Cortex of kidney (tissue), 1 donor: ENCODE data around the gene IQCH.

Experiments used
- DNase-seq: peaks from one replicate; lab custom pipeline; 2025; lab: John Stamatoyannopoulos, UW

IQCH gene

GRCh38 chr15:67501177-67501835, 246.7 kb downstream of the IQCH start:
- DNase-seq: no peak

- no peak for DNase-seq
Measured at GRCh38 chr15:67501836-67502461, 247.4 kb downstream of the IQCH start.

- DNase-seq: no peak
Measured at GRCh38 chr15:67504056-67504455, 249.5 kb downstream of the IQCH start.

- no peak for DNase-seq
Measured at GRCh38 chr15:67504796-67505195, 250.2 kb downstream of the IQCH start.

- no peak for DNase-seq
Measured at GRCh38 chr15:67505675-67506572, 251.3 kb downstream of the IQCH start.

GRCh38 chr15:67506775-67507747, 252.5 kb downstream of the IQCH start:
- no peak for DNase-seq

- DNase-seq: no peak
Measured at GRCh38 chr15:67508407-67508806, 253.8 kb downstream of the IQCH start.

GRCh38 chr15:67509918-67510317, 255.3 kb downstream of the IQCH start:
- no peak for DNase-seq

GRCh38 chr15:67510597-67511190, 256.1 kb downstream of the IQCH start:
- DNase-seq: no peak

GRCh38 chr15:67511606-67512005, 257.0 kb downstream of the IQCH start:
- no peak for DNase-seq

- no peak for DNase-seq
Measured at GRCh38 chr15:67512140-67512539, 257.6 kb downstream of the IQCH start.

- DNase-seq: no peak
Measured at GRCh38 chr15:67512933-67513714, 258.5 kb downstream of the IQCH start.

- DNase-seq: no peak
Measured at GRCh38 chr15:67515090-67515489, 260.5 kb downstream of the IQCH start.

- no peak for DNase-seq
Measured at GRCh38 chr15:67515557-67515956, 261.0 kb downstream of the IQCH start.

- no peak for DNase-seq
Measured at GRCh38 chr15:67520321-67521028, 265.9 kb downstream of the IQCH start.

GRCh38 chr15:67521029-67521782, 266.6 kb downstream of the IQCH start, which contains the start of gene C15orf61:
Gene C15orf61, plus strand, starts transcription at chr15:67521131. Its CDS starts 118 bp downstream, at chr15:67521249.
- DNase-seq: peak; percentile 54

- DNase-seq: no peak
Measured at GRCh38 chr15:67521783-67522568, 267.4 kb downstream of the IQCH start.

GRCh38 chr15:67523330-67523729, 268.7 kb downstream of the IQCH start:
- no peak for DNase-seq
